ENCODE data around the gene SCNN1G.

The SCNN1G gene

DNA sequence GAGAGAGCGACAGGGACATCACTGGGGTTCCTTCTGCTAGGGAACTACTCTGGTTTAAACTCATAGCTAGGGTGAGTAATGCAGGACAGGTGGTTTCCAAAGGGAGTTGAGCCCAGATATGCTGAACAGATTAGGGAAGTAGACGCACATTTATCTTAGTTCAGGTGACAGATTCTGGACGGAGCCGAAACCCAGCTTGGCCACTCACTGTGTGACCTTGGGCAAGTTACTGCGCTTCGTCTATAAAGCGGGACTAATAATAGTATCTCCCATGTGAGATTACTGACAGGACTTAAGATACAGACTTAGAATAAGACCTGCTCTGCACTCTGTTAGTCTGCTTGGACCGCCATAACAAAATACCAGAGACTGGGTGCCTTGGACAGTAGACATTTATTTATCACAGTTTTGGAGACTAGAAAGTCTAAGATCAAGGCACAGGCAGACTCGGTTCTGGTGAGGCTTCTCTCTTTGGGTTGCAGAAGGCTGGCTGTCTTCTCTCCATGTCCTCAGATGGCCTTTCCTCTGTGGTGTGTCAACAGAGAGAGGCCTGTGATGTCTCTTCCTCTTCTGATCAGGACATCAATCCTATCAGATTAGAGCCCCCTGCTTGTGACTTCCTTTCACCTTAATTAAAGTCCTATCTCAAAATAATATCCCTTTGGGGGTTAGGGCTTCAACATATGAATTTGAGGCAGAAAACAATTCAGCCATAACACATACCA, 12.1 kb downstream of the SCNN1G start:
- in situ Hi-C loops (cut with HindIII; ENCODE audit: low pct_ligation_motif_present, low sequenced_read_pairs) = no loop called here
- no peak overlapping the region for H3K4me3 ChIP-seq (ENCODE audit: low read depth, low read length)
- no peak for DNase-seq
- no peaks in the 10 kb centered on the region for H3K36me3 ChIP-seq (replicated peaks)
- TF ChIP-seq, protein P1, sequence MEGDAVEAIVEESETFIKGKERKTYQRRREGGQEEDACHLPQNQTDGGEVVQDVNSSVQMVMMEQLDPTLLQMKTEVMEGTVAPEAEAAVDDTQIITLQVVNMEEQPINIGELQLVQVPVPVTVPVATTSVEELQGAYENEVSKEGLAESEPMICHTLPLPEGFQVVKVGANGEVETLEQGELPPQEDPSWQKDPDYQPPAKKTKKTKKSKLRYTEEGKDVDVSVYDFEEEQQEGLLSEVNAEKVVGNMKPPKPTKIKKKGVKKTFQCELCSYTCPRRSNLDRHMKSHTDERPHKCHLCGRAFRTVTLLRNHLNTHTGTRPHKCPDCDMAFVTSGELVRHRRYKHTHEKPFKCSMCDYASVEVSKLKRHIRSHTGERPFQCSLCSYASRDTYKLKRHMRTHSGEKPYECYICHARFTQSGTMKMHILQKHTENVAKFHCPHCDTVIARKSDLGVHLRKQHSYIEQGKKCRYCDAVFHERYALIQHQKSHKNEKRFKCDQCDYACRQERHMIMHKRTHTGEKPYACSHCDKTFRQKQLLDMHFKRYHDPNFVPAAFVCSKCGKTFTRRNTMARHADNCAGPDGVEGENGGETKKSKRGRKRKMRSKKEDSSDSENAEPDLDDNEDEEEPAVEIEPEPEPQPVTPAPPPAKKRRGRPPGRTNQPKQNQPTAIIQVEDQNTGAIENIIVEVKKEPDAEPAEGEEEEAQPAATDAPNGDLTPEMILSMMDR (IDR thresholded peaks at IDR 0.05; ENCODE audit: low read depth, low read length, missing control alignments) = no peak
- no peak overlapping the region for H3K27ac ChIP-seq
- no peaks in the 10 kb centered on the region for H3K27me3 ChIP-seq (replicated peaks)

DNA sequence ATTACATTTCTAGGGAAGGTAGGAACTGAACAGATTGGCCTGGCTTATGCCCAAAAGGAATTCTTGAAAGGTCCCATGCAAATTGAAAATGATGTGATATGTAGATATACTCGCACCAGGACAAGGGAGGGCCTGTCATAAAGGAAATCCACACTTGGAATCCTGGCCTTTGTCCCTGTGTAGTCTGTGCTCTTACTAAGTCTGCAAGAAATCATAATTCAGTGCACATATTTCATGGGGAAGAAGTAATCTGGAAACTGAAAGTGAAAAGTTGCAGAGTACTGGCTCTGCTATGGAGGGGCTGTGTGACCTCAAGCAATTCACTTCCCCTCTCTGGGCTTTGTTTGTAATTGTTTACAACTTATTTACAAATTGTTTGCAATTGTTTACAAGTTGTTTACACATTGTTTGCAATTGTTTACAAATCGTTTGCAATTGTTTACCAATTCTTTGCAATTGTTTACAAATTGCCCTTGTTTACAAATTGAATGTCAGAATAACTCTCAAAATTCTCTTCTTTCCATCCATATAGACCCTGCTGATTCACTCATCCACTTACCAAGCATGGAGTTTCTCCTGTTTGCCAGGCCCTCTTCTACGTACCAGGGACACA, 12.9 kb downstream of the SCNN1G start:
- Histone ChIP-seq H3K36me3 (replicated peaks) (no peaks in the 10 kb centered on the region), H3K27me3 (replicated peaks) (no peaks in the 10 kb centered on the region), H3K27ac (no peak overlapping the region), H3K4me3 (ENCODE audit: low read depth, low read length) (no peak overlapping the region)
- in situ Hi-C loops (cut with HindIII; ENCODE audit: low pct_ligation_motif_present, low sequenced_read_pairs) = no loop called here
- no peak for DNase-seq
- TF ChIP-seq, protein P1 (IDR thresholded peaks at IDR 0.05; ENCODE audit: low read depth, low read length, missing control alignments) = no peak

DNA sequence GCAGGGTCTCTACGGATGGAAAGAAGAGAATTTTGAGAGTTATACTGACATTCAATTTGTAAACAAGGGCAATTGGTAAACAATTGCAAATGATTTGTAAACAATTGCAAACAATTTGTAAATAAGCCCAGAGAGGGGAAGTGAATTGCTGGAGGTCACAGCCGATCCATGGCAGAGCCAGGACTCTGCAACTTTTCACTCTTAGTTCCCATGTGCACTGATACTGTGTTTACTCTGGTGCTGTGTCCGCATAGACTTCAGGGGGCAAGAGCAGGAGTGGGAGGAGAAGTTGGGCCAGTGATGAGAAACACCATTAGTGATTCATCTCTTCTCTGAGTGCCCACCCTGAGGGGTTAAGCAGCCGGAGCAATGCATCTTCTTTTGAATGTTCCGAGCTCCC, 14.0 kb downstream of the SCNN1G start:
- TF ChIP-seq, protein P1 (IDR thresholded peaks at IDR 0.05; ENCODE audit: low read depth, low read length, missing control alignments) = no peak
- H3K27me3 ChIP-seq (replicated peaks) = no peaks in the 10 kb centered on the region
- H3K36me3 ChIP-seq (replicated peaks) = no peaks in the 10 kb centered on the region
- DNase-seq = no peak
- H3K27ac ChIP-seq = no peak overlapping the region
- no peak overlapping the region for H3K4me3 ChIP-seq (ENCODE audit: low read depth, low read length)
- in situ Hi-C loops (cut with HindIII; ENCODE audit: low pct_ligation_motif_present, low sequenced_read_pairs) = no loop called here

- Histone ChIP-seq H3K36me3 (replicated peaks) (no peaks in the 10 kb centered on the region), H3K4me3 (ENCODE audit: low read depth, low read length) (no peak overlapping the region), H3K27ac (no peak overlapping the region), H3K27me3 (replicated peaks) (no peaks in the 10 kb centered on the region)
- in situ Hi-C loops (cut with HindIII; ENCODE audit: low pct_ligation_motif_present, low sequenced_read_pairs) = no loop called here
- no peak for DNase-seq
- TF ChIP-seq, protein P1 (IDR thresholded peaks at IDR 0.05; ENCODE audit: low read depth, low read length, missing control alignments) = no peak
Observed at GRCh38 chr16:23202166-23202565, 19.6 kb downstream of the SCNN1G start.

GRCh38 chr16:23206986-23207385, 24.4 kb downstream of the SCNN1G start:
- DNase-seq = no peak
- Histone ChIP-seq H3K27ac (no peak overlapping the region), H3K4me3 (ENCODE audit: low read depth, low read length) (no peak overlapping the region), H3K36me3 (replicated peaks) (no peaks in the 10 kb centered on the region), H3K27me3 (replicated peaks) (no peaks in the 10 kb centered on the region)
- TF ChIP-seq, protein P1 (IDR thresholded peaks at IDR 0.05; ENCODE audit: low read depth, low read length, missing control alignments) = no peak
- in situ Hi-C loops (cut with HindIII; ENCODE audit: low pct_ligation_motif_present, low sequenced_read_pairs) = no loop called here
